Tibial artery (tissue), 4 donors: ENCODE results near the gene CARS1.

Experiments
- DNase-seq, 2 donors: peaks; one replicate each; pipeline ENCODE4 v3.0.0-alpha.2; 2019
- H3K27ac ChIP-seq, 2 donors: fragments of 200-600 bp; sonication (generic) in 1 of 2; 1 replicate in 1 of 2; 2 replicates in 1 of 2; pipeline ENCODE4 v1.5.1; 2018 to 2019; ENCODE audit warnings: mild to moderate bottlenecking in 1 of 2
- H3K27me3 ChIP-seq, 2 donors: fragments of 200-600 bp; sonication (generic) in 1 of 2; one replicate each; pipeline versions ENCODE4 v1.5.1 to v1.6.0; 2016 to 2019
- H3K36me3 ChIP-seq, 3 donors: fragments of 200-600 bp; sonication (generic) in 2 of 3; one replicate each; pipeline ENCODE4 v1.5.1; 2016 to 2019; ENCODE audit warnings: mild to moderate bottlenecking in 2 of 3
- H3K4me1 ChIP-seq, 4 donors: fragments of 200-600 bp; sonication (generic) in 2 of 4; 1 replicate in 3 of 4; 2 replicates in 1 of 4; pipeline ENCODE4 v1.5.1; 2016 to 2019
- H3K4me3 ChIP-seq, 2 donors: fragments of 200-600 bp; sonication (generic) in 1 of 2; 1 replicate in 1 of 2; 2 replicates in 1 of 2; pipeline ENCODE4 v1.5.1; 2018 to 2019; ENCODE audit warnings: mild to moderate bottlenecking in 2 of 2
- H3K9me3 ChIP-seq, 3 donors: fragments of 200-600 bp; sonication (generic) in 1 of 3; one replicate each; pipeline ENCODE4 v1.5.1; 2016 to 2019
- intact Hi-C: fragments of 100-400 bp; cut with DNase I; formaldehyde crosslinking; loops from one replicate; pipeline ENCODE4 v1.15.0; 2023; ENCODE audit warnings: low total_unique reads
- TF ChIP-seq, protein P1 (sequence below), 2 experiments: fragments of 200-600 bp in 1 of 2; fragments of 450-650 bp in 1 of 2; IDR thresholded peaks; one replicate each; pipeline ENCODE4 v1.5.1; 2017 to 2019; ENCODE audit warnings: antibody characterized with exemption in 2 of 2, mild to moderate bottlenecking in 1 of 2, moderate library complexity in 1 of 2

CARS1 gene

DNA sequence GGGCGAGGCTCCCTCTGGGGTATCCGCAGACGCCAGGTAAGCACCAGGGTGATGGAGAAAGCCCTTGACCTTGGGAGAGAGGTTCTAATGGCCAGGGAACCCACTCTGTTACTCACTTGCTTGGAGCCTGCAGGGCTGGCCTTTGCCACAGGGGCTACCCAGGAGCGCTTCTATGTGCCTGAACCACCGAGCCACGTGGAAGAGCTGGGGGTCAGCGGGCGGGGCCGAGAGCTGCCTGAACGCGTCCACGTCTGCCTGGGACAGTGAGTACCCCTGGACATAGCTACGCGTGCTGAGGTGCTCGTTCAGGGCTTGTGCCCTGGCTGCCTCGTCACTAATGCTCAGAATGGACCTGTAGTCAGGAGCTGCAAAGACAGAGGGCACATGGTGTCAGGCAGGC is 9.6 kb downstream of the CARS1 start:
- TF ChIP-seq, protein P1, sequence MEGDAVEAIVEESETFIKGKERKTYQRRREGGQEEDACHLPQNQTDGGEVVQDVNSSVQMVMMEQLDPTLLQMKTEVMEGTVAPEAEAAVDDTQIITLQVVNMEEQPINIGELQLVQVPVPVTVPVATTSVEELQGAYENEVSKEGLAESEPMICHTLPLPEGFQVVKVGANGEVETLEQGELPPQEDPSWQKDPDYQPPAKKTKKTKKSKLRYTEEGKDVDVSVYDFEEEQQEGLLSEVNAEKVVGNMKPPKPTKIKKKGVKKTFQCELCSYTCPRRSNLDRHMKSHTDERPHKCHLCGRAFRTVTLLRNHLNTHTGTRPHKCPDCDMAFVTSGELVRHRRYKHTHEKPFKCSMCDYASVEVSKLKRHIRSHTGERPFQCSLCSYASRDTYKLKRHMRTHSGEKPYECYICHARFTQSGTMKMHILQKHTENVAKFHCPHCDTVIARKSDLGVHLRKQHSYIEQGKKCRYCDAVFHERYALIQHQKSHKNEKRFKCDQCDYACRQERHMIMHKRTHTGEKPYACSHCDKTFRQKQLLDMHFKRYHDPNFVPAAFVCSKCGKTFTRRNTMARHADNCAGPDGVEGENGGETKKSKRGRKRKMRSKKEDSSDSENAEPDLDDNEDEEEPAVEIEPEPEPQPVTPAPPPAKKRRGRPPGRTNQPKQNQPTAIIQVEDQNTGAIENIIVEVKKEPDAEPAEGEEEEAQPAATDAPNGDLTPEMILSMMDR (IDR thresholded peaks at IDR 0.05), result no peak
- intact Hi-C loops, result no loop called here
- DNase-seq, result no peak
- Histone ChIP-seq H3K36me3 (peaks cover 0 to 34% (median 12%) of the 10 kb centered on the region in 3 donors), H3K4me3 (no peak overlapping the region), H3K27ac (no peak overlapping the region), H3K9me3 (no peaks in the 10 kb centered on the region), H3K27me3 (no peaks in the 10 kb centered on the region), H3K4me1 (peaks cover 0 to 56% (median 43%) of the 10 kb centered on the region in 4 donors)

DNA sequence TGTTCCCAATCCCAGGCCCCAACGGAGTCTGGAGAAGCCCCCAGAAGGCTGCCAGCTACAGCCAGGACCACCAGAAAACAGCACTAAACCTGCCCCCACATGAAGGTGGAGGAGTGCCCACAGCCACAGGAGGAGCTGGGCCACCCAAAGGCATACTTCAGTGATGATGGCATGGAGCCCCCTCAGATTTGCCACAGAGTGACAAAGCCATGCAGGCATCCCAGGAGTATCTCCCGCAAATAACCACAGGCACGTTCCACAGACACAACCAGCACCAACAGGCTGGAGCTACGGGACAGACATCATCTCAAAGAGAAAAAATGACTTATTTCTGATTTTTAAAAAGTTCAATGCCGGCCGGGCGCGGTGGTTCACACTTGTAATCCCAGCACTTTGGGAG is 10.6 kb downstream of the CARS1 start:
- intact Hi-C loops, result no loop called here
- Histone ChIP-seq H3K9me3 (no peaks in the 10 kb centered on the region), H3K4me3 (no peak overlapping the region), H3K27ac (no peak overlapping the region), H3K4me1 (peaks cover 0 to 59% (median 46%) of the 10 kb centered on the region in 4 donors), H3K36me3 (peaks cover 0 to 38% (median 17%) of the 10 kb centered on the region in 3 donors), H3K27me3 (no peaks in the 10 kb centered on the region)
- TF ChIP-seq, protein P1 (IDR thresholded peaks at IDR 0.05), result no peak
- no peak for DNase-seq

DNA sequence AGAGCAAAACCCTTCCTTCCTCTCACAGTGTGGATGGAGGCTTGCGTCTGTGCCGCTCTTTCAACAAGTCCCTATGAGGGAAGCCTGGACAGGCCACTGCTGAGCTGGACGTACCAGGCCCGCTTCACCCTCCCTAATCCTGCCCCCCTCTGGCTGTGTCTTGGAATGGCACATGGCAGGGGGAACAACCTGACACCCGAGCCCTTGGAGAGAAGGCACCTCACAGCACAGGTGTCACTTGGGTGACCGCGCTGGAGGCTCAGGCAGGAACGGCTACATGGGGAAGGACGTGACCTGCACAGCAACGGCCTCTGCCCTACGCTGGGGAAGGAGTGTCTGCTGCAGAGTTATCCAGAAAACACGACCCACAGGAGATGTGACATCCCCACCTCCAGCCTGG is 11.0 kb downstream of the CARS1 start:
- intact Hi-C loops, result no loop called here
- DNase-seq, result no peak
- no peaks in the 10 kb centered on the region for H3K9me3 ChIP-seq
- peaks cover 0 to 38% (median 21%) of the 10 kb centered on the region in 3 donors for H3K36me3 ChIP-seq
- no peak overlapping the region for H3K4me3 ChIP-seq
- no peak overlapping the region for H3K27ac ChIP-seq
- peaks cover 0 to 56% (median 46%) of the 10 kb centered on the region in 4 donors for H3K4me1 ChIP-seq
- TF ChIP-seq, protein P1 (IDR thresholded peaks at IDR 0.05), result no peak
- no peaks in the 10 kb centered on the region for H3K27me3 ChIP-seq

DNA sequence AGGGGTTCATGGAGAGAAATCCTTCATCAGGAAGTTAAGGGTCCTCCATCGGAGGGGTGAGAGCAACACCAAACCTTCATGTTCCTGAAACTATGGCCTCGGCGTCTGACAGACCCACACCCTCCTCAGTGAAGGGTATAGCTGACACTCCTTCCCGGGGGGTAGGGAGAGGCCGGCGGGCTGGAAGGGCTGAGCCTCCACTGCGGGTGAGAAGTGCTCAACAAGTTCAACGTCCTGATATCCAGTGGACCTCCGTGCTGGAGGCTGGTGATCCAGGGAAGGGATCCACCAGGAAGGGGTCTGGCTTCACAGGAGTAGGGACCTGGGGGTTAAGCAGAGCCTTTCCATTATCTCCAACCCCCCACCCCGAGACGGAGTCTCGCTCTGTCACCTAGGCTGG is 12.3 kb downstream of the CARS1 start:
- Histone ChIP-seq H3K27me3 (no peaks in the 10 kb centered on the region), H3K36me3 (peaks cover 0 to 49% (median 31%) of the 10 kb centered on the region in 3 donors), H3K4me3 (no peak overlapping the region), H3K27ac (peak overlapping the region; percentile 78 to 85), H3K4me1 (peaks cover 0 to 45% (median 36%) of the 10 kb centered on the region in 4 donors), H3K9me3 (no peaks in the 10 kb centered on the region)
- intact Hi-C loops, result no loop called here
- TF ChIP-seq, protein P1 (IDR thresholded peaks at IDR 0.05), result no peak
- no peak for DNase-seq

DNA sequence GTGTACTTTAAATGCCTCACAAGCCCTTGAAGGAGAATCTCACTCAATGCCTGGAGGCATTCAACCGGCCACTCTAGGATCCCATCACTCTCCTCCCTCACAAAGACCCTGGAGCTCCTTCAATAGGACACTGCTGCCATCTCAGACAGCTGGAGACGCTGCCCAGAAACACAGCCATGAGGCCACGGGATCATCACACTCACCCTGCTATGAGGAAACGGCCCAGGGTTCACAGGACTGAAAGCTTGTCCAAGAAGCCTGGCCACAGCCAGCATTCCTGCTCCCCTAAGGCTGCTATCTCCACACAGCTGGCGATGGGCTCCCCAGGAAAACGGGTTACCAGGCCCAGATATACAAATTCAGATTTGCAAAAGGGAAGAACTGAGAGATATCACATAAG is 13.2 kb downstream of the CARS1 start:
- TF ChIP-seq, protein P1 (IDR thresholded peaks at IDR 0.05), result no peak
- no peaks in the 10 kb centered on the region for H3K9me3 ChIP-seq
- peaks cover 0 to 36% (median 27%) of the 10 kb centered on the region in 4 donors for H3K4me1 ChIP-seq
- intact Hi-C loops, result no loop called here
- peak overlapping the region; percentile 78 to 85 for H3K27ac ChIP-seq
- DNase-seq, result peak; percentile 70 to 83
- no peak overlapping the region for H3K4me3 ChIP-seq
- peaks cover 5 to 58% (median 34%) of the 10 kb centered on the region in 3 donors for H3K36me3 ChIP-seq
- no peaks in the 10 kb centered on the region for H3K27me3 ChIP-seq
